IMR-90 (cell line): ENCODE measurements around the gene HIGD2A.

Source experiments
- CHD1 ChIP-seq: IDR thresholded peaks from 2 replicates; pipeline ENCODE4 v1.6.1; 2012; ENCODE audit warnings: low read depth, low read length, improper control_type of control experiment
- FOS ChIP-seq: fragments of 150-350 bp; IDR thresholded peaks from 2 replicates; pipeline ENCODE4 v1.6.1; 2016; ENCODE audit warnings: low read depth, low read length
- MXI1 ChIP-seq: IDR thresholded peaks from 2 replicates; pipeline ENCODE4 v1.6.1; 2012; ENCODE audit warnings: low read depth, mild to moderate bottlenecking, low read length, moderate library complexity, borderline replicate concordance
- NFE2L2 ChIP-seq: fragments of 150-350 bp; IDR thresholded peaks from 2 replicates; pipeline ENCODE4 v1.6.1; 2016; ENCODE audit warnings: low read depth, mild to moderate bottlenecking, low read length
- POLR2A ChIP-seq: IDR thresholded peaks from 2 replicates; pipeline ENCODE4 v1.6.1; 2012; ENCODE audit warnings: mild to moderate bottlenecking, low read depth, low read length
- RAD21 ChIP-seq: IDR thresholded peaks from 2 replicates; pipeline ENCODE4 v1.6.1; 2012; ENCODE audit warnings: low read length, improper control_type of control experiment
- RFX5 ChIP-seq: IDR thresholded peaks from 2 replicates; pipeline ENCODE4 v1.8.0; 2012; ENCODE audit warnings: low read depth, mild to moderate bottlenecking, low read length, moderate library complexity
- TF ChIP-seq, protein P1 (sequence below): fragments of 150-350 bp; IDR thresholded peaks from 2 replicates; pipeline ENCODE4 v1.6.1; 2017; ENCODE audit warnings: mild to moderate bottlenecking, antibody characterized with exemption, low read length, low read depth
- TF ChIP-seq, protein P2 (sequence below): conservative IDR thresholded peaks from 2 replicates; pipeline ENCODE4 v1.5.1; 2012; ENCODE audit warnings: mild to moderate bottlenecking, low read depth, low read length, improper control_type of control experiment

DNA sequence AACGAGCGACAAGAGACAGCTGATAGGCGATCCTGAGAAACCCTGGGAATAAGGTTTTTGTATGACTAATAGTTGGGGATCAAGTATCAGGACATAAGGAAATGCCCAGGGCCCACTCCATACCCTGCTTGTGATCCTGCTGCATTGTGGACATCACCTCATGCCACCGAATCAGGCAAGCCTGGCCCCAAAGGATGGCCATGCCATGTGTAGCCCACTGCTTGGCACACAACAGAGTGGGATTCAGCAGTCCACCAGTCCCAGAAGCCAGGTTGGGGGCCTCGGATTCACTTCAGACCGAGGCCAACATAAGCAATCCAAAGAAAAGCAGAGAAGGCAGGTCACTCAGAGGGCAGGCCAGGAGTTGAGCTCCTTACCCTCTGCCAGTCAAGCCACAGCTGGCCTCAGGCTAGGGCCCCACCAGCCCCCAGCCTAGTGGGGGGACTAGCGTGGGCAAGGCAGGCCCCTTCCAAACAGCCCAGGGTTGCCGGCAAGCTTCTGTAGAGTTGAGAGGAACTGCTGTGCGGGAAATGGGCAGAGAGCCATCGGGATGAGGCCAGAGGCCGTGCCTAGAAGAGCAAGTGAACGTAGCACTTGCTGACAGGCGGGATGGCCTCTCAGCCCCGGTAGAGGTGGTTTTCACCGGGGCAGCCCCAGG lies 5.2 kb upstream of the HIGD2A start:
- TF ChIP-seq RFX5: no peak
- TF ChIP-seq, protein P1, sequence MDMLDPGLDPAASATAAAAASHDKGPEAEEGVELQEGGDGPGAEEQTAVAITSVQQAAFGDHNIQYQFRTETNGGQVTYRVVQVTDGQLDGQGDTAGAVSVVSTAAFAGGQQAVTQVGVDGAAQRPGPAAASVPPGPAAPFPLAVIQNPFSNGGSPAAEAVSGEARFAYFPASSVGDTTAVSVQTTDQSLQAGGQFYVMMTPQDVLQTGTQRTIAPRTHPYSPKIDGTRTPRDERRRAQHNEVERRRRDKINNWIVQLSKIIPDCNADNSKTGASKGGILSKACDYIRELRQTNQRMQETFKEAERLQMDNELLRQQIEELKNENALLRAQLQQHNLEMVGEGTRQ: no peak
- TF ChIP-seq, protein P2, sequence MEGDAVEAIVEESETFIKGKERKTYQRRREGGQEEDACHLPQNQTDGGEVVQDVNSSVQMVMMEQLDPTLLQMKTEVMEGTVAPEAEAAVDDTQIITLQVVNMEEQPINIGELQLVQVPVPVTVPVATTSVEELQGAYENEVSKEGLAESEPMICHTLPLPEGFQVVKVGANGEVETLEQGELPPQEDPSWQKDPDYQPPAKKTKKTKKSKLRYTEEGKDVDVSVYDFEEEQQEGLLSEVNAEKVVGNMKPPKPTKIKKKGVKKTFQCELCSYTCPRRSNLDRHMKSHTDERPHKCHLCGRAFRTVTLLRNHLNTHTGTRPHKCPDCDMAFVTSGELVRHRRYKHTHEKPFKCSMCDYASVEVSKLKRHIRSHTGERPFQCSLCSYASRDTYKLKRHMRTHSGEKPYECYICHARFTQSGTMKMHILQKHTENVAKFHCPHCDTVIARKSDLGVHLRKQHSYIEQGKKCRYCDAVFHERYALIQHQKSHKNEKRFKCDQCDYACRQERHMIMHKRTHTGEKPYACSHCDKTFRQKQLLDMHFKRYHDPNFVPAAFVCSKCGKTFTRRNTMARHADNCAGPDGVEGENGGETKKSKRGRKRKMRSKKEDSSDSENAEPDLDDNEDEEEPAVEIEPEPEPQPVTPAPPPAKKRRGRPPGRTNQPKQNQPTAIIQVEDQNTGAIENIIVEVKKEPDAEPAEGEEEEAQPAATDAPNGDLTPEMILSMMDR: no peak
- TF ChIP-seq CHD1: no peak
- no peak for TF ChIP-seq FOS
- no peak for TF ChIP-seq POLR2A
- TF ChIP-seq NFE2L2: no peak
- TF ChIP-seq MXI1: no peak
- TF ChIP-seq RAD21: no peak
